GM03348 (cell line): ENCODE results near the gene TIAM2.
A peak's percentile ranks its signal among the peaks of the same experiment; 100 is the strongest.
"Not testable (repeated sequence)": the region's sequence is repeated elsewhere in the genome, so short reads cannot be mapped to it uniquely, and the experiment has no call there.

Experiments
- DNase-seq: peaks from one replicate; pipeline ENCODE4 v3.0.0; 2012; ENCODE audit warnings: low spot score

The TIAM2 gene

GRCh38 chr6:155103083-155103645 is 108.0 kb downstream of the TIAM2 start:
- peak; percentile 70 for DNase-seq

DNA sequence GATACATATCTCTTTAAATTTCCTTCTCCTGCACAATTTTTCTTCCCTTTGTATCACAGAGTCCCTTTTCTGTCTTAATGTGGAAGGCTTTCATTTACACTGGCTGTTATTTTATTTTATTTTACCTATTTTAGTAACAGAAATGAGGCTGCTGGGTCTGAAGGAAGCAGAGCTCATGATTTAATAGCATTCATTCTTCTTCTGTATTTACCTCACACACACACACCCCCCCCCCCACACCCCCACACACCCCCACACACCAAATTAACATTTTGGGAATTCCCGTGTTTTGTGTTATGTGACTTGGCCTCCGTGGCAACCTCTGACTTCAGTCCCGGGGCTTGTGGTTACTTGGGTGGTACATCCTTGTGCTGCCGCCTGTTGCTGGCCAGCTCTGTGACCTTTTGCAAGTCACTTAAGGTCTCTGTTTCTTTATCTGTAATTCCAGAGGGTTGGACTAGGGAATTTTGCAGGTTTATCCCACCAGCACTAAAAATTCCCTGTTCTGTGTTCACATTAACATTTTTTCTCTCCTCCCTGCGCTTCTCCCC is 108.8 kb downstream of the TIAM2 start:
- DNase-seq = peak; percentile 48

DNA sequence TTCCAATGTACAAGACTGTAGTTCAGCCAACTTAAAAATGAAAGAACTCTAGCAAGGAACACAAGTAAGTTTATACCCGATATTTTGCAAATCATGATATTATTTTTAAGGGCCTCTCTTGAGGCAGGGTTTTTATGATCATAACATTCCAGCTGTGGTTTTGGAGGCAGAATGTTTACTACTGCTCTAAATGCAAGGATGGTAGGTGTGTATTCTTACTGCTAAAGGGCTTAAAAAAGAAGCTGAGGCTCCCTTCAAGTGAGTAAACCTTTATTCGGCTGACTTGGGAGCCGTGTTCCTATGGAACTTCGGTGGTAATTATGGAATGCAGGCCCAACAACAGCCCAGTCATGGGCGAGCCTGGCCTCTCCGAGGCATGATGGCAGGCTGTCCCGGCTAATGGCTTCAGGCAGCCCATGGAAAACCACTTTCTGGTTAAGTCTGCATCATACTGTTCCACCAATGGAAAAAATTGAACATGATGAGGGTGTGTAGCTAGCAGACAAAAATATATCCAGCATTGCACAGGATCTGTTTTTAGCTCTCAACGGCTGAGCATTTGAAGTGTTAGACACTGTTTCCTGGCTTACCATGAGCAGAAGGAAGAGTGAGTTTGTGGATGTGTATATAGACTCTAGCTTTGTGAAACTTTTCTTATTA is 111.5 kb downstream of the TIAM2 start:
- DNase-seq = peak; percentile 35

- DNase-seq = no peak
Measured at GRCh38 chr6:155107432-155108069, 112.4 kb downstream of the TIAM2 start.

- DNase-seq = no peak
Measured at GRCh38 chr6:155108070-155108820, 113.1 kb downstream of the TIAM2 start.

- DNase-seq = no peak
Measured at GRCh38 chr6:155110721-155111120, 115.6 kb downstream of the TIAM2 start.

DNA sequence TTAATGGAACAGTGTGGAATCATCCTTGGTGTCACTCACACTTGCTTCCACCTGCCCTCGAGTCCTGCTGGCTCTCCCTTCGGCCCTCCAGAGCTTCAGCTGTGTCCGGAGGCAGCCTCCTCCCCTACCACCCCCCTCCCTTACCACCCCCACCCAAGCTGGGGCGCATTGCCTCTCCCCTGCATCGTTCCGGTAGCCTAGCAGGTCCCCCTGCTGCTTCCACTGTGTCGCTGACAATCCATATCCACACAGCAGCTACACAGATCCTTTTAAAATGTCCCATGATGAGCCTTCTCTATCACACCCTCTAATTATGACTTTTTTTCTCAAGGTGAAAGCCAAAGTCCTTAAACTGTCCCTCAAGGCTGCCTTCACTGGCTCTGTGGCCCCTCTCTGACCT is 117.6 kb downstream of the TIAM2 start:
- no peak for DNase-seq

DNA sequence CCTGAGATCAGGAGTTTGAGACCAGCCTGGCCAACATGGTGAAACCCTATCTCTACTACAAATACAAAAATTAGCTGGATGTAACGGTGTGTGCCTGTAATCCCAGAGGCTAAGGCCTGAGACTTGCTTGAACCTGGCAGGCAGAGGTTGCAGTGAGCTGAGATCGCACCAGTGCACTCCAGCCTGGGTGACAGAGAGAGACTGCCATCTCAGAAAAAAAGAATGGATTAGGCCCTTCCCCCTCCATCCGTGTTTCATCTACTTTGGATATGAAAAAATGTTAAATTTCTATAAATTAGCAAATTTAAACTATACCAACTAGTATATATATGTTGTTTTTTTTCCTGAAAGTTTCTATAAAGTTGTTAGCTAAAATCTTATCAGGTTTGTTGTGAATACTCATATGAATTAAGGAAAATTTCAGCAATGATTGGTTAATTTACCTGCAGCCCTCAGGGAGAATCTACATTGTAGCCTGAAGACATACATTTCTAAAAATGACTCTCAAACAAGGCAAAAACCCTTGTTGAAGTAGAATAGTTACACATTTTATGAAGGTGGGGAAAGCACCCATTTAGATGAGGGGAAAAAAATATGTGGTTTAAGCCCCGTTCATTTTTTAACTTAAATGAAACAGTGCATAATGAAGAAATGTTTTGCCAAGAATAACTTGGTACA is 120.9 kb downstream of the TIAM2 start:
- no peak for DNase-seq

- no peak for DNase-seq
Measured at GRCh38 chr6:155116571-155116910, 121.4 kb downstream of the TIAM2 start.

DNA sequence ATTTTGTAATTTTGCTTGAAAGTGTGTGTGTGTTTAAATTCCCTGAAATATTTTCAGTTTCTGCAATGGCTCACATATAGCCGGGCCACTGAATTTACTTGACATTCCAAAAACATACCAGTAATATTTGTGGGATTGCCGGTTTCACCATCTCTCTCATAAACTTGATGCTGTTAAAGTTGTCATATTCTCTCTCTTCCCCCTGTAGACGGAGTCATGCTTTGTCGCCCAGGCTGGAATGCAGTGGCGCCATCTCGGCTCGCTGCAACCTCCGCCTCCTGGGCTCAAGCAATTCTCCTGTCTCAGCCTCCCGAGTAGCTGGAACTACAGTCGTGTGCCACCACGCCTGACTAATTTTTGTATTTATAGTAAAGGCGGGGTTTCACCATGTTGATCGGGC is 122.1 kb downstream of the TIAM2 start:
- DNase-seq = peak; percentile 84

GRCh38 chr6:155117785-155118184 is 122.7 kb downstream of the TIAM2 start:
- no peak for DNase-seq

- DNase-seq = not testable (repeated sequence)
Measured at GRCh38 chr6:155119201-155119600, 124.1 kb downstream of the TIAM2 start.

- no peak for DNase-seq
Measured at GRCh38 chr6:155120034-155120433, 124.9 kb downstream of the TIAM2 start.

DNA sequence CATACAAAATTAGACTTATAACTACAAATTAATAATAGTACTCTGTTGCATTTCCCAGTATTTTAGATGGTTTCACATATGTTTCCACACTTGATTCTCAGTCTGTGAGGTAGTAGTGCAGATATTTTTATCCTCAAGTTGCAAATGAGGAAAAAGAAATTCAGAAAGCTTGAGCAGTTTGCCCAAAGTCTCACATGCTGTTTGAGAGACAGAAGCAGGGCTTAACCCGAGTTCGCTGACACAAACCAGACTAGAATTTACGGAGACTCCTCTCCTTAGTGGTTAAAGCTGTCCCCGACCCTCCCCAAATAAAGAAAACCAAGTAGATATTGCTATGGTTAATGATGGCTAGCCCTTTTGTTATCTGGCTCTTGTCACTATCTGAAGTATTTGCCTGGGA is 126.2 kb downstream of the TIAM2 start:
- no peak for DNase-seq

- DNase-seq = peak; percentile 63
Measured at GRCh38 chr6:155121699-155122098, 126.6 kb downstream of the TIAM2 start.

DNA sequence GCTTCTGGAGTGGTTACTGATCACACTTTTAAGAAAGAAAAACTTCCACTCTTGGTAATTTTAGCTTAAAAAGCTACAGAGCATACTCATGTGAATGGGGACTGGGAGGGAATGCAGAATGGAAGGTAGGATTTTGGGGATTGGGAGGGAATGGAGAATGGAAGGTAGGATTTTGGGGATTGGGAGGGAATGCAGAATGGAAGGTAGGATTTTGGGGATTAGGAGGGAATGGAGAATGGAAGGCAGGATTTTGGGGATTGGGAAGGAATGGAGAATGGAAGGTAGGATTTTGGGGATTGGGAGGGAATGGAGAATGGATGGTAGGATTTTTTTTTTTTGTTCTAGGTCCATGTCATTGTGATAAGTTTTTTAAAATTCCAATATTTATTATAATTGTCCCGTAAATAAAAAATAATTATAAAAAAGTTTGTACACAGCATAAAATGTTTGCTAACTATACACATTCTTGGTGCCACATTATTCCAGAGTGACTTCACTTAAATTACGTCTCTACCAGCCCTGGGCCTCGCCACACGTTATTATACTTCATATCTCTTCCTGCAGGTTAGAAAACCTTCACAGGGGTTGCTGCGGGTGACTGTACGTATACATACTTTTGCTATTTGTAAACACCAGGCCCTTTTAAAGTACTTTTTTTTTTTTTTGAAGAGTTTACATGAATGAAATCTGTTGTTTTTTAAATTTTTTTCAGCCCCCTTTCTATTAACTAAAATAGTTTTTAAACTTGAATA is 127.3 kb downstream of the TIAM2 start:
- no peak for DNase-seq

- no peak for DNase-seq
Measured at GRCh38 chr6:155123520-155123919, 128.4 kb downstream of the TIAM2 start.

DNA sequence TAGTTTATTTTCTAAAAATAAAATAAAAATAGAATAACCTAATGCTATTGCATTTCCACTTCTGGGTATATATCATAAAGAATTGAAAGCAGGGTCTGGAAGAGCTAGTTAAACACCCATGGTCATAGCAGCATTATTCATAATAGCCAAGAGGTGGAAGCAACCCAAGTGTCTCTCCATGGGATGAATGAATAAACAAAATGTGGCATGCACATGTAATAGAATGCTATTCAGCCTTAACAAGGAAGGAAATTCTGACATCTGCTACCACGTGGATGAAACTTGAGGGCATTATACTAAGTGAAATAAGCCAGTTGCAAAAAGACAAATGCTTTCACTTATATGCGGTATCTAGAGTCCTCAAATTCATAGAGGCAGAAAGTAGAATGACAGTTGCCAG is 130.8 kb downstream of the TIAM2 start:
- DNase-seq = peak; percentile 48

- peak; percentile 55 for DNase-seq
Measured at GRCh38 chr6:155126727-155127439, 131.8 kb downstream of the TIAM2 start.

- DNase-seq = peak; percentile 52
Measured at GRCh38 chr6:155128977-155129376, 133.9 kb downstream of the TIAM2 start.

- DNase-seq = no peak
Measured at GRCh38 chr6:155129744-155130143, 134.6 kb downstream of the TIAM2 start.
